ENCODE results near the gene IFNAR2.

Gene IFNAR2

DNA sequence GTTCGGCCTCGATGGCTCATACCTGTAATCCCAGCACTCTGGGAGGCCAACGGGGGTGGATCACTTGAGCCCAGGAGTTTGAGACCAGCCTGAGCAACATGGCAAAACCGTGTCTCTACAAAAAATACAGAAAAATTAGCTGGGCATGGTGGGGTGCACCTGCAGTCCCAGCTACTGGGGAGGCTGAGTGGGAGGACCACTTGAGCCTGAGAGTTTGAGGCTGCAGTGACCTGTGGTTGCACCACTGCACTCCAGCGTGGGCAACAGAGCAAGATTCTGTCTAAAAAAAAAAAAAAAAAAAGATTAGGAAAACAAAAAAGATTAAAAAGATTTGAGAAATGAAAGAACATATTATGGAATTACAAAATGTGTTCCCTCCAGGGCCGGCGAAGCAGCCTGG is 18.4 kb upstream of the IFNAR2 start:
- no peaks in the 10 kb centered on the region for H3K27me3 ChIP-seq (ENCODE audit: control insufficient read depth, insufficient read depth, low read length)
- no peak overlapping the region for H3K27ac ChIP-seq
- no peak overlapping the region for H2AFZ ChIP-seq
- H3K4me3 ChIP-seq (ENCODE audit: low read depth, low read length) = no peak overlapping the region
- H3K9me3 ChIP-seq (ENCODE audit: control insufficient read depth, low read length) = no peaks in the 10 kb centered on the region
- TF ChIP-seq, protein P1, sequence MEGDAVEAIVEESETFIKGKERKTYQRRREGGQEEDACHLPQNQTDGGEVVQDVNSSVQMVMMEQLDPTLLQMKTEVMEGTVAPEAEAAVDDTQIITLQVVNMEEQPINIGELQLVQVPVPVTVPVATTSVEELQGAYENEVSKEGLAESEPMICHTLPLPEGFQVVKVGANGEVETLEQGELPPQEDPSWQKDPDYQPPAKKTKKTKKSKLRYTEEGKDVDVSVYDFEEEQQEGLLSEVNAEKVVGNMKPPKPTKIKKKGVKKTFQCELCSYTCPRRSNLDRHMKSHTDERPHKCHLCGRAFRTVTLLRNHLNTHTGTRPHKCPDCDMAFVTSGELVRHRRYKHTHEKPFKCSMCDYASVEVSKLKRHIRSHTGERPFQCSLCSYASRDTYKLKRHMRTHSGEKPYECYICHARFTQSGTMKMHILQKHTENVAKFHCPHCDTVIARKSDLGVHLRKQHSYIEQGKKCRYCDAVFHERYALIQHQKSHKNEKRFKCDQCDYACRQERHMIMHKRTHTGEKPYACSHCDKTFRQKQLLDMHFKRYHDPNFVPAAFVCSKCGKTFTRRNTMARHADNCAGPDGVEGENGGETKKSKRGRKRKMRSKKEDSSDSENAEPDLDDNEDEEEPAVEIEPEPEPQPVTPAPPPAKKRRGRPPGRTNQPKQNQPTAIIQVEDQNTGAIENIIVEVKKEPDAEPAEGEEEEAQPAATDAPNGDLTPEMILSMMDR (IDR thresholded peaks at IDR 0.05) = no peak
- no peaks in the 10 kb centered on the region for H3K36me3 ChIP-seq (ENCODE audit: control insufficient read depth, insufficient read depth, low read length)
- no peak overlapping the region for H3K4me2 ChIP-seq (ENCODE audit: low read length)
- no peaks in the 10 kb centered on the region for H3K4me1 ChIP-seq
- no peak overlapping the region for H3K9ac ChIP-seq
- H3K79me2 ChIP-seq = no peaks in the 10 kb centered on the region

DNA sequence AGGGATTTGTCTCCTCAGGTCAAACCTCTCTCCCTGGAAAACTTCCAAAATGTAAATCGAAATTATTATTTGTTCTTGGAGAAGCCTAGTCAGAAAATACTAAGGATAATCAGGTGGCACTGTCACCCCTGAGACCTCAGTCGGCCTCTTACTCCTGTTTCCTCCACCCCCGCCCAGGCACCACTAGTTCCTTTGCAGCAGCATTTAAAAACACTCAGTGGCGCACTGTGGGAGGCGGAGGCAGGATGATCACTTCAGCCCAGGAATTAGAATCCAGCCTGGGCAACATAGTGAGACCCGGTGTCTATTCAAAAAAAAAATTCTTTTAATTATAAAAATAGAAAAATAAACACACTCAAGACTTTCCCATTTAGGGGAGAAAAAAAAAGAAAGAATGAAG is 18.0 kb upstream of the IFNAR2 start:
- TF ChIP-seq, protein P1 (IDR thresholded peaks at IDR 0.05) = no peak
- no peaks in the 10 kb centered on the region for H3K27me3 ChIP-seq (ENCODE audit: control insufficient read depth, insufficient read depth, low read length)
- H3K9me3 ChIP-seq (ENCODE audit: control insufficient read depth, low read length) = no peaks in the 10 kb centered on the region
- no peaks in the 10 kb centered on the region for H3K4me1 ChIP-seq
- no peak overlapping the region for H3K27ac ChIP-seq
- no peak overlapping the region for H3K4me2 ChIP-seq (ENCODE audit: low read length)
- no peak overlapping the region for H3K9ac ChIP-seq
- no peaks in the 10 kb centered on the region for H3K36me3 ChIP-seq (ENCODE audit: control insufficient read depth, insufficient read depth, low read length)
- no peak overlapping the region for H3K4me3 ChIP-seq (ENCODE audit: low read depth, low read length)
- H2AFZ ChIP-seq = no peak overlapping the region
- H3K79me2 ChIP-seq = no peaks in the 10 kb centered on the region

DNA sequence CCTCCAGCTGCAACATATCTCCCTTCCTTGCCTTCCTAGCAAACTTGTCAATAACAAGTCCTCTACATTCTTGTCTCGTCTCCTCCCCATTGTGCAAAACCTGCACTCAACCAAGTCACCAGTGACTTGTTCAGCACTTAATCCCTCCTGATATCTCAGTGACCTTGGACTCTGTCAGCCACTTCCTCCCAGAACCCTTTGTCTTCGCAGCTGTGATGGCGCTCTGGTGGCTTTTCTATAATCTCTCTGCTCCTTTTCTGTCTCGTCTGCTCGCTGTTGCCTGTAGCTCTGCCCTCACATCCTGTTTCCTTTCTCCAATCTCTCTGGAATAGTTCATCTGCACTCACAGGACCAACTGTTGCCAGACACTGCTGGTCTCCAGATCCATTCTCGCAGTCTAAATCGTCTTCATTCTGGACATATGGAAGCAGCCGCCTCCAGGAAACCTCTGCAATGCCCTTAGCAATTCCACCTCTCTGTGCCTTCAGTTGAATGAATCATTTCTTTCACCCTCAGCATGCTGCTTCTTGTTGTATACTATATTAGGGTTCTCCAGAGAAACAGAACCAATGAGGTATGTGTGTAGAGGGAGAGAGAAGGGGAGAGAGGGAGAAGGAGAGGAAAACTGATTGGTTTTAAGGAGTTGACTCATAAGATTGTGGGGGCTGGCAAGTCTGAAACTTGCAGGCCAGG is 17.4 kb upstream of the IFNAR2 start:
- no peaks in the 10 kb centered on the region for H3K27me3 ChIP-seq (ENCODE audit: control insufficient read depth, insufficient read depth, low read length)
- H3K79me2 ChIP-seq = no peaks in the 10 kb centered on the region
- no peaks in the 10 kb centered on the region for H3K4me1 ChIP-seq
- no peaks in the 10 kb centered on the region for H3K9me3 ChIP-seq (ENCODE audit: control insufficient read depth, low read length)
- no peak overlapping the region for H3K4me3 ChIP-seq (ENCODE audit: low read depth, low read length)
- TF ChIP-seq, protein P1 (IDR thresholded peaks at IDR 0.05) = no peak
- H2AFZ ChIP-seq = no peak overlapping the region
- no peak overlapping the region for H3K27ac ChIP-seq
- H3K9ac ChIP-seq = no peak overlapping the region
- no peaks in the 10 kb centered on the region for H3K36me3 ChIP-seq (ENCODE audit: control insufficient read depth, insufficient read depth, low read length)
- H3K4me2 ChIP-seq (ENCODE audit: low read length) = no peak overlapping the region

DNA sequence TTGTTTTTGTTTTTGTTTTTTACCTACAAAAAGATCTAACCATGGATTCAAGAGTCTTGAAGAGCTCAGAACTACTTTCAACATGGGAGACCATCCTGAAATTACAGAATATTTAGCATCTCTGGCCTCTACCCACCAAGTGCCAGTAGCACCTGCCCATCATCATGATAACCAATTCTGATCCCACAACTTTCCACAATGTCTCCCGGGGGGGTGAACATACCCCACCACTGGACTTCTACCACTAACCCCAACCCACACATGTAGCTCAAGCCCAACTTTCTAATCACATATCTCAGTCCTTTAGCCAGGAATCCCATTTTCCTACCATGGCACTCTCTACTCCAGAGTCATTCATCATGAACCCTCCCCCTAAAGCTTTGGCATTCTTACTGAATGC is 15.7 kb upstream of the IFNAR2 start:
- Histone ChIP-seq H3K4me3 (ENCODE audit: low read depth, low read length) (no peak overlapping the region), H2AFZ (no peak overlapping the region), H3K27ac (no peak overlapping the region), H3K79me2 (no peaks in the 10 kb centered on the region), H3K27me3 (ENCODE audit: control insufficient read depth, insufficient read depth, low read length) (no peaks in the 10 kb centered on the region), H3K36me3 (ENCODE audit: control insufficient read depth, insufficient read depth, low read length) (no peaks in the 10 kb centered on the region), H3K9me3 (ENCODE audit: control insufficient read depth, low read length) (no peaks in the 10 kb centered on the region), H3K4me1 (no peaks in the 10 kb centered on the region), H3K9ac (no peak overlapping the region), H3K4me2 (ENCODE audit: low read length) (no peak overlapping the region)
- TF ChIP-seq, protein P1 (IDR thresholded peaks at IDR 0.05) = no peak

DNA sequence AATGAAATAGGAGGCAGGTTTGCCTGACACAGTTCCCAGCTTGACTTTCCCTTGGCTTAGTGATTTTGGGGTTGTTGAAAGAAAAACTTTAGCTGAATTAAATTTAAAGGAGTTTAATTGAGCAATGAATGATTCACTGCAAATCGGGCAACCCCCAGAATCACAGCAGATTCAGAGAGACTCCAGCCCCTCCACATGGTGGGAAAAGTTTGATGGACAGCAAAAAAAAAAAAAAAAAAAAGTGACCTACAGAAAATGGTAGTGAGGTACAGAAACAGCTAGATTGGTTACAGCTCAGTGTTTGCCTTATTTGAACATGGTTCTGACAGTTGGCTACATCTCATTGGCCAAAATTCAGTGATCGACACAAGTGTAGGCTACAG is 12.6 kb upstream of the IFNAR2 start:
- TF ChIP-seq, protein P1 (IDR thresholded peaks at IDR 0.05) = no peak
- Histone ChIP-seq H3K27ac (no peak overlapping the region), H3K9ac (no peak overlapping the region), H3K36me3 (ENCODE audit: control insufficient read depth, insufficient read depth, low read length) (no peaks in the 10 kb centered on the region), H3K4me3 (ENCODE audit: low read depth, low read length) (no peak overlapping the region), H2AFZ (no peak overlapping the region), H3K27me3 (ENCODE audit: control insufficient read depth, insufficient read depth, low read length) (no peaks in the 10 kb centered on the region), H3K79me2 (no peaks in the 10 kb centered on the region), H3K4me1 (no peaks in the 10 kb centered on the region), H3K4me2 (ENCODE audit: low read length) (no peak overlapping the region), H3K9me3 (ENCODE audit: control insufficient read depth, low read length) (no peaks in the 10 kb centered on the region)
